ENCODE measurements around the gene WNT5B. TPM values are rescaled to one million over a fixed set of nuclear protein-coding genes. Genes with fewer than 3 reads are reported as not detected.

WNT5B gene
- total RNA-seq, 1 donor from 2014 or later: 8.9 TPM

GRCh38 chr12:1620092-1620491 lies 8.9 kb upstream of the WNT5B start:
- Mint-ChIP-seq H3K4me3 (ENCODE audit: low read depth) (no peak overlapping the region), H3K9me3 (ENCODE audit: low read depth) (no peaks in the 10 kb centered on the region), H3K36me3 (ENCODE audit: insufficient read depth) (no peaks in the 10 kb centered on the region), H3K27me3 (peaks cover 24% of the 10 kb centered on the region), H3K4me1 (ENCODE audit: low read depth) (no peaks in the 10 kb centered on the region), H3K27ac (no peak overlapping the region)
- TF ChIP-seq CTCF (IDR thresholded peaks at IDR 0.05; ENCODE audit: unreplicated experiment): no peak
- DNase-seq (ENCODE audit: low spot score, unreplicated experiment): no peak

GRCh38 chr12:1622406-1622805 lies 6.6 kb upstream of the WNT5B start:
- Mint-ChIP-seq H3K27me3 (peaks cover 29% of the 10 kb centered on the region), H3K4me1 (ENCODE audit: low read depth) (no peaks in the 10 kb centered on the region), H3K9me3 (ENCODE audit: low read depth) (no peaks in the 10 kb centered on the region), H3K27ac (no peak overlapping the region), H3K36me3 (ENCODE audit: insufficient read depth) (no peaks in the 10 kb centered on the region), H3K4me3 (ENCODE audit: low read depth) (no peak overlapping the region)
- no peak for TF ChIP-seq CTCF (IDR thresholded peaks at IDR 0.05; ENCODE audit: unreplicated experiment)
- DNase-seq (ENCODE audit: low spot score, unreplicated experiment): no peak

GRCh38 chr12:1629338-1630132 lies 504 bp downstream of the WNT5B start:
- Mint-ChIP-seq H3K27me3 (peaks cover 83% of the 10 kb centered on the region), H3K36me3 (ENCODE audit: insufficient read depth) (no peaks in the 10 kb centered on the region), H3K4me1 (ENCODE audit: low read depth) (peaks cover 31% of the 10 kb centered on the region), H3K4me3 (ENCODE audit: low read depth) (peak overlapping the region; percentile 72), H3K9me3 (ENCODE audit: low read depth) (no peaks in the 10 kb centered on the region), H3K27ac (no peak overlapping the region)
- no peak for DNase-seq (ENCODE audit: low spot score, unreplicated experiment)
- TF ChIP-seq CTCF (IDR thresholded peaks at IDR 0.05; ENCODE audit: unreplicated experiment): peak; percentile 45

- peak overlapping the region; percentile 17 for H3K27ac Mint-ChIP-seq
These were observed 1.2 kb downstream of the WNT5B start for GRCh38 chr12:1630133-1630826.

More at GRCh38 chr12:1630133-1630826, 1.2 kb downstream of the WNT5B start:
- no peak for TF ChIP-seq CTCF (IDR thresholded peaks at IDR 0.05; ENCODE audit: unreplicated experiment)
- Mint-ChIP-seq H3K9me3 (ENCODE audit: low read depth) (no peaks in the 10 kb centered on the region), H3K27me3 (peaks cover 83% of the 10 kb centered on the region), H3K4me1 (ENCODE audit: low read depth) (peaks cover 32% of the 10 kb centered on the region), H3K4me3 (ENCODE audit: low read depth) (peak overlapping the region; percentile 72), H3K36me3 (ENCODE audit: insufficient read depth) (no peaks in the 10 kb centered on the region)
- no peak for DNase-seq (ENCODE audit: low spot score, unreplicated experiment)
